DMS79 (cell line): ENCODE results near the gene MTMR6.
"Not testable (repeated sequence)": the region's sequence is repeated elsewhere in the genome, so short reads cannot be mapped to it uniquely, and the experiment has no call there.

Source experiments
- DNase-seq: peaks from one replicate; lab custom pipeline; 2025; lab: John Stamatoyannopoulos, UW

Gene MTMR6

GRCh38 chr13:25286969-25287961 lies at the start of gene MTMR6:
Gene MTMR6, minus strand, starts transcription at chr13:25287488. Its CDS starts 241 bp downstream, at chr13:25287247.
- peak; percentile 78 for DNase-seq

DNA sequence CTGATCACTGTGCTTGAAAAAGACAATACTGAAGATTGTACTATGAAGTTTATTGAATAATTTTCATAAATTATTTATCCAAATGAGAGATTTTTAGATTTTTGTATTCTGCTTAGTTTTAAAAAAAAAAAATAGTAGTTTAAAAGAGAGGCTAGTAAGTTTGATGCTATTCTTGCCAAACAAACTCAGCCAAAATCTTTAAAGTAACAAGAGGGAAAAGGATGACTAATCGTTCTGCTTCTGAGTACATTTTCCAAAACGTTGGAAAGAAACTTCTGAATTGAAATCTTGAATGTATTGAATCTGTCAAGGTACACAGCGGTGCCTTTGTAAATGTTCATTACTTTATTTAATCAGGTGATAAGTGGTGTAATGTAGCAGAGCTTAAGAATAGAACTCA lies 48.6 kb upstream of the MTMR6 start:
- no peak for DNase-seq

DNA sequence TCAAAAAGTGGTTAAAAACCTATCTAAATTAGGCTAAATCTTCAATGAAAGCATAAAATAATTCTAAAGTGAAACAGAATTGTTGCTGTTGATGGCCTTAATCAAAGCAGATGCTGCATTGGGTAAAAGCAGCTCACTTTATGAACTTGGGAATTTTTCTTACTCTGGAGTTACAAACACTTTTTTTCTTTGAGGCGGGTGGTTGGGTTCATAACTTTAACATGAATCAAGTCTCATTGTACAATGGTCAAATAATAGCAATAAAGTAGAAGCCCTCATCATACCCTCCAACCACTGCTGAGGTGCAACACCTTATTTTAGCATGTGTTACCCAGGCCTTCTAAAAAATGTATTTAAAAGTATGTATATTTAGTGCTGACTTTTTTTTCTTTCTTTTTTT lies 43.3 kb upstream of the MTMR6 start:
- DNase-seq: no peak

- DNase-seq: no peak
Measured at GRCh38 chr13:25329706-25330105, 42.4 kb upstream of the MTMR6 start.

DNA sequence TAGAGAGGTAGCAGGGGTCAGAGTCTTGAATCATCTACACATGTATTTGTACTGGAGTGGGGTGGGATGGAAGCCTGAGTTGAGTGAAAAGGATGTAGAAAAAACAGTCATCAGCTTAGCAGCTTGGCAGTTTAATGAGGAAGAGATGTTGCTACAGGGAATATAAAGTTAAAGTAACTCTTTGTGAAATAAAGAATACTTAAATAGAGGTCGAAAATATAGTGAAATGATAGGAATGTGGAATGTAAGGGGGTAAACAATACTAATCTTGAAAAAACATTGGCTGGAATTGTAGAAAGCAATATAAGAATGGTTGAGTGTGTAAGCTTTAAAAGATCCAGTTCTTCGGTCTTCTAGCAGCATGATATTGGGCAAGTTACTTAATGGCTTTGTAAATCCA lies 36.8 kb upstream of the MTMR6 start:
- DNase-seq: no peak

- no peak for DNase-seq
Measured at GRCh38 chr13:25319771-25320170, 32.5 kb upstream of the MTMR6 start.

- DNase-seq: not testable (repeated sequence)
Measured at GRCh38 chr13:25318946-25319345, 31.7 kb upstream of the MTMR6 start.

GRCh38 chr13:25310891-25311290 lies 23.6 kb upstream of the MTMR6 start:
- DNase-seq: no peak

GRCh38 chr13:25306671-25307464 lies 19.6 kb upstream of the MTMR6 start:
- DNase-seq: no peak

GRCh38 chr13:25302121-25302520 lies 14.8 kb upstream of the MTMR6 start:
- no peak for DNase-seq

DNA sequence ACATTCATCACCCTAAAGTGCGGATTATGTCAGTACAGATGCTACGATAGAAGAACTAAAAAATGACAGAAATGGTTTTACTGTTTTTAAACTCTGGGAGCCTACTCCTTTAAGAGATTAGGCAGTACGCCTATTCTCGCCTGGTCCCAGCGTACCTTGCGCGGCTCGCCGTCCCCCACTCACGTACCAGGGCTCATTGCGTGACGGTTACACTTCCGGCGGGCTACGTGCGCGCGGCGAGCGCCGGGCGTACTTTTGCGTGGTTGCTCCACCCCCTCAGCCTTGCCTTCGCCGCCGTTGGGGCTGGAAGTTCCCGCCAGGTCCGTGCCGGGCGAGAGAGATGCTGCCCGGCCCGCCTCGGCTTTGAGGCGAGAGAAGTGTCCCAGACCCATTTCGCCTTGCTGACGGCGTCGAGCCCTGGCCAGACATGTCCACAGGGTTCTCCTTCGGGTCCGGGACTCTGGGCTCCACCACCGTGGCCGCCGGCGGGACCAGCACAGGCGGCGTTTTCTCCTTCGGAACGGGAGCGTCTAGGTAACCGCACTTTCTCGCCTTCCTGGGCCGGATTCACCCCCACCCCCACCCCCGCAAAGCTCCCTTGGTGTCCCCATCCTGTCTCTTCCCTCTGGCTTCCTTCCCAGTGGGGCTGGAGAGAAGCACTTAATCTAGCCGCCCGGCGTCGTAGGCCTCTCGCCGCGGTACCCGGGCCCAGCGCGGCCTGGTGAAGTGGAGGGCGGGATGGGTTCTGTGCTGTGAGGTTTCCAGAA lies 14.2 kb upstream of the MTMR6 start, which contains the start of gene NUP58:
NUP58 (plus strand) TSS at position 279 of the 767 bp plus-strand sequence; CDS start at position 428, 149 bp downstream.
- DNase-seq: peak; percentile 76

- DNase-seq: no peak
Measured at GRCh38 chr13:25300861-25301346, 13.6 kb upstream of the MTMR6 start.

GRCh38 chr13:25295701-25296100 lies 8.4 kb upstream of the MTMR6 start:
- no peak for DNase-seq

- DNase-seq: no peak
Measured at GRCh38 chr13:25295228-25295627, 7.9 kb upstream of the MTMR6 start.

DNA sequence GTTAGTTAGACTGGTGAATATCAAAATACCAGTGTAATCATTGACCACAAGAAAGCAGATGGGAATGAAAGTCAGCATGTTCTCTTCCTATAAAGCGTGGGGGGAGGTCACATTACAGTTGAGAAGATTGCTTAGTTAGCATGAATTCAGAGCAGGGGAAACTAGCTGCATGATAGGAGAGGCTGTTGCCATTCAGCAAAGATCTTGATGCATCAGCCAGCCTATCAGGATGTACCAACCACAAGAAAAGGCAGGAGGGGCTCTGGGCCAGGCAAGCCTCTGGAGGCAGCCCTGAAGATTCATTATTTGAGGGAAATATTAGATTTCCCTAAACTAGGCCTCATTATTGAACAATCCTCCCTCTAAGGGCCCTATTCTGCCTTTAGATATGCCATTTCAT lies 5.0 kb upstream of the MTMR6 start:
- DNase-seq: no peak

GRCh38 chr13:25291691-25292090 lies 4.4 kb upstream of the MTMR6 start:
- no peak for DNase-seq

DNA sequence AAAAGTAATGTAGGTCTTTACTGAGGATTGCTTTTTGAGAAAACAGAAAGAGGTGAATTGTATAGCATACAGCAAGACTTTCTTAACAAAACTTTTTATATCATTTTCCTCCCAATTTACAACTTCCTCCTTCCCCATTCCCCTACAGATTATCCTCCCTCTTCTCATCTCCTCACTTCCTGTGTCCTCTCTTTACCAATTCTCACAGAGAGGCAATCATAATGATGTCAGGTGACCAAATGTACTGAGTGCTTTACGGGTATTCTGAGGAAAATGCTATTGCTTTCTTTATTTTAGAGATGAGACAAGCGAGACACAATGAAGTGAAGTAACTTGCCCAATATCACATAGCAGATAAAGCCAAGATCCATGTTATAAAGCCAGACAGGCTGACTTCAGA lies 1.7 kb upstream of the MTMR6 start:
- DNase-seq: no peak

DNA sequence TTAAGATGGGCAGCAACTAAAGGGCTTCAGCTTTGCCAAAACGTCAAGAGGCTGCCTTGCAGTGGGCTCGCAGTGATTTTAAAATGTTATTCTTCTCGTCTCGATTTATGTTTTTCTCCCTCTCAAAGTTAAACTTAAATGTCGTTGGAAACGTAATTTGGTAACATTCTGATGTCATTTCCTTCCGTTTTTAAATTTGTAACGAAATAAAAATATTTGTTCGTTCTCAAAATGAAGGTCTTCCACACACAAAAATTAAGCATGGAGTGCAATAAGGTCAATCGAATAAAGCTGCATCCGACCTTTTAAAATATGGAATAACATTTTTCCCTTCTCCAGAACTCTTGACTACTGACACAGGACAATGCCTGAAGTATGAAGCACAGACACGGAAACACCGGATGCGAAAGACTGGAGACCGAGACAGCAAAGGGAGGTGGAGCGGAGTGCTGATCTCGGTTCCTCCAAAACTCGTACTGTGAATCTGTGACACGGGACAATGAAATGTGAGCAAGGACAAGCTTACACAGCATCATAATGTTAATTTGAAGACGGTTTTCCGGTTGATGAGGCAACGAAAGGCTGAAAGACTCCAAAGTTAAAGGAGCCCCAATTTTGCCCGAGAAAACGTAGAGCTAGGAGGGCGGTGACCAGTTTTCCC lies 850 bp downstream of the MTMR6 start:
- no peak for DNase-seq

DNA sequence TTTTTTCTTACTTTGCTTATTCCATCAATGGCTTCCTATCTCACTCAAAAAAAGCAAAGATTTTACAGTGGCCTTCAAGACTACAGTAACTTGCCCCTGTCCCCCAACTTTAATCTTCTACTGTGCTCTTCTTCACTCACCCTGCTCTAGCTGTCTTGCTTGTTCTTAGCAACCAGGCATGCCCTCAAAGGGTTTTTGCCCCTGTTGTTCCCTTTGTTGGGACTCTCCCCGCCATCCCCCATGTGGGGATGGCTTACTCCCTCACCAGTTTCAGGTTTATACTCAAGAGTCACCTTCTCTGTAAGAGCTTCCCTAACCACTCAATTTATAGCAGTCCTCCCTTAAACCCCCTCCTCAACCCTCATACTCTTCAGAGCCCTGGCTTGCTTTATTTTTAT lies 5.4 kb downstream of the MTMR6 start:
- no peak for DNase-seq

DNA sequence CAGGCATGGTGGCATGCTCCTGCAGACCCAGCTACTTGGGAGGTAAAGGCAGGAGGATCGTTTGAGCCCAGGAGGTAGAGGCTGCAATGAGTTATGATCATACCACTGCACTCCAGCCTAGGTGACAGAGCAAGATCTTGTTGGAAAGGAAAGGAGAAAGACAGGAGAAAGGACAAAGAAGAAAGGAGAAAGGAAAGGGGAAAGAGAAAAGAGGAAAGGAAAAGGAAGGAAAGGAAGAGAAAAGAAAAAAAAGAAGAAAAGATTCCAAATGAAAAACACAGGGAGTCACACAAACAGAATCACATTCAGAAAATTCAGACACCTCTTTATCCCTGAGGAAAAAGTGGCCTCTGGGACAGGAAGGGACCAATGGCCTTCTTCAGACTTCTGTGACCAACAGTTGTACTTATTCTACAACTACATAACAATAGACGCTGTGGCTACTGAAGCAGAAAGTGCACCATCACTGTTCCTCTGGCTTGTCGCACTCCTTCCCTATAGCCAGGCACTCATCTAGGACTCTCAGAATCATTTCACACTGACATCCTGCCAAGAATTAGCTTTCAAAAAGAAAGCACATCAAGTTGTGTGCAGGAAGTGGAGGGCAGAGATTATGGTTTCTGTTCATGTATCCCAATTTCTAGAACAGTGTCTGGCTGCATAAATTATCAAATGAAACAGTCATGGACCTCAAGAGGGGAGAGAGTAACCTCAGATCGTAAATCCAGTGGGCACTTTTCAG lies 5.9 kb downstream of the MTMR6 start:
- DNase-seq: peak; percentile 13

DNA sequence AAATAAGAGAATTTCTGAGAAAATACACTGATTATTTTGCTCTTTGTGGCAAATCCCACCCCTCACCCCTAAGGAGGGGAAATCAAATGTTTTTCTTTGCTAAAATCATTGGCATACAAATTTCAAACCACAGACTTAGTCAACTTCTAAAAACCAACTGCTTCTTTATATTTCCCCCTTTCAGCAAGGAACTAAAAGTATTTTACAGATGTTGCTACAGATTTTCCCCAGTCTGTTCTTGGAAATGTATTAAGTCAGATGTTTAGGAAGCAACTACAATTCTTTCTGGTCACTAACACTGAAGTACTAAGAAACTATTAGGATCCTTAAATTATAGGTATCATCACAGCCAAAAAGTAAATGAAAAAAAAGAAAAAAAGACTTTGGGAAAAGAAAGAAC lies 6.9 kb downstream of the MTMR6 start:
- no peak for DNase-seq
